GM19193 (cell line): ENCODE measurements around the gene TATDN2.

Source experiments
- POLR2A ChIP-seq: IDR thresholded peaks from 4 replicates; pipeline ENCODE4 v1.6.1; 2011; ENCODE audit not compliant: insufficient read depth, insufficient read length; ENCODE audit errors: extremely low read depth

TATDN2 gene

GRCh38 chr3:10289787-10290355, 41.6 kb downstream of the TATDN2 start:
- no peak for TF ChIP-seq POLR2A

- no peak for TF ChIP-seq POLR2A
Measured at GRCh38 chr3:10290481-10291176, 42.4 kb downstream of the TATDN2 start.

- no peak for TF ChIP-seq POLR2A
Measured at GRCh38 chr3:10291641-10292040, 43.4 kb downstream of the TATDN2 start.

GRCh38 chr3:10292505-10293419, 44.5 kb downstream of the TATDN2 start, which contains the start of gene GHRL:
Gene GHRL, minus strand, starts transcription at chr3:10292947. Its CDS starts 2,767 bp downstream, at chr3:10290180.
- TF ChIP-seq POLR2A = peak; percentile 57

GRCh38 chr3:10294030-10294586, 45.8 kb downstream of the TATDN2 start:
- TF ChIP-seq POLR2A = no peak

DNA sequence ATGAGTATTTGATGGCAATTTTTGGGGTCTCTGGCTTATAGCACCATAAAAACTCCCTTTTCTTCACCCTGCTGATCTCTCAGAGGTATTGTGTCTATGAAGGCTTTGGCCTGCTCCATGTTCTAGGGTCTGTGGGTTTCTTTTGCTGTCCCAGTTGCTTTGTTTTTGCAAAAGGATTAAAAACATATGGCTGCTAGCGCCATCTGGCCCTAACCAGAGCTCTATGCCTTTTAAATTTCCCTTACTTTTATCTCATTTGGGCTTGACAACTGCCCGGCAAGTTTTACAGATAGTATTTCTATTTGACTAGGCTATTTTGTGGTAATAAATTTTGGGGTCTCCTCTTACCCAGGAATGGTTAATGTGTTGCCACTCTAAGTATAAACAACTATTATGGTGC, 50.9 kb downstream of the TATDN2 start:
- TF ChIP-seq POLR2A = no peak

DNA sequence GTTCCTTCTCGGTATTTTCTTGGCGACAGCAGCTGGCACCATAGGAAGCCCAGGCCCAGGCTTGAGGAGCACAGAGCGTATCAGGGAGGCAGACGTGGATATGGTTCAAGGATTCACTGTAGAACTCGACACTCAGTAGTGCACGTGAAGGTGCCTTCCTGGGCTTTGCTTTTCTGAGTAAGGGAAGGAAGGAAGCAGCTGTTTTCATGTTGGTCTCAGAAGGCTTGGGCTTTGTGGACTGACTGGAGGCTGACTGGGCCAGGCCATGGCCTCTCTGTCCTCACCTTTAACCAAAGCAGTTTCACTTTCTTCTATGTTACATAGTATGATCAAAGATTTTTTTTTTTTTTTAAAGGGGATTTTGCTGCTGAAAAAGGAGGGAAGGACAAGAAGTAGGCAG, 51.4 kb downstream of the TATDN2 start:
- no peak for TF ChIP-seq POLR2A

DNA sequence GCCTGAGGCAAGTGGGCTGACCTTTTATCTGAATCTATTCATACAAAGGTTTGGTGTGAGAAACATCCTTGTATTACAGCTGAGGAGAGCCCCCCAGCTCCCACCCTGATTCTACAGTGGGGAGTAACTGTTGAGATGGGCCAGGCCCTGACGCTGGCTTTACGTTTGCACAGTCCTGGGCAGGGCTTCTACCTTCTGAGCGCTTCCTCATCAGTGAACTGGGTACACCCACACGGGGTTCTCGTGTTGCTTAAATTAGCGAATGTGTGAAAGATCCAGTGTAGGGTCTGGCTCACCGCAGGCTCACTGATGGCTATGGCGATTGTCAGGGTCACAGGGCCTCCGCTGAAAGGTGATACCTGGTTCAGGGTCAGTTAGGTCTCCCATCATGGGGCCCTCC, 51.8 kb downstream of the TATDN2 start:
- TF ChIP-seq POLR2A = no peak

- TF ChIP-seq POLR2A = no peak
Measured at GRCh38 chr3:10303105-10303504, 54.8 kb downstream of the TATDN2 start.

DNA sequence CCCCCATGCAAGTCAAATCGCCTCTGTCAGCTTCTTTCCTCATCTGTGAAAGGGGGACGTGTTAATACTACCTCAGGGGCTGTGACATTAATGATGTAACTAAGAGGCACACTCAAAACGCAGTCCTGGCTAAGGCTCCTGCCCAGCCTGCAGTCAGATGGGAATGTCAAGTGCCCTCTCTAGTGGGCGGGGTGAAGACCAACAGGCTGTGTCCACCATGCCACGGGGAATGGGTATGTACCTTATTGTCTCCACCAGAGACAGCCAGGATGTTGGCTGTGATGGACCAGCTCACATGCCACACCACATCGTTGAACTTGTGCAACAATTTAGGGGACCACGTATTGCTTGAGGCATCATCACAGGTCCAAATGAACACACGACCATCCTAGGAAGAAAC, 55.5 kb downstream of the TATDN2 start:
- no peak for TF ChIP-seq POLR2A

- no peak for TF ChIP-seq POLR2A
Measured at GRCh38 chr3:10304905-10305304, 56.6 kb downstream of the TATDN2 start.

DNA sequence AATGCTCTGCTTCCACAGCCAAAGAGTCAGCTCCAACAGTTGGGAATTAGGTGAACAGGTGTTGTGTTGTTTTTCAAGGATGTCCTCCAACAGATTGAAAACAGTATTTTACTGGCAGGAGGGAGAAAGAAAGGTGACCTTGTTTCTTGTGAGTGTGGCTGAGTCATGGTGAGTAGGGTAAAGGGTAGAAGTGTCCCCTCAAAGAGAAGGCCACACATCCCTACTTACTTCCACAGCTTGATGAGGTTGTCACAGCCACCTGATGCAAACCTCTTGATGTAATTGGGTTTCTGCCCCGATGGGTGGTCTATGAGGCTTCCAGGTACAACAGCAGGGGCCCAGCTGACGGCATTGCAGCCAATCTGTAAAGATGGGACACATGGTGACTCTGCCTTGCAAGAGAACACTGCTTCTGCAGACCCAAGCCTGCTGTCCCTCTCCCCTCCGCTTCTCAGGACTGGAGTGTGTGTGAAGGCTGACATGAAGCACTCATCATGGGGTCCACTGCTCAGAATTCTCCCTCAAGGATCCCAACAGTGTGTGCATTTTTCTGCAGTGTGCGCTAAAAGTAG, 57.2 kb downstream of the TATDN2 start:
- TF ChIP-seq POLR2A = no peak

DNA sequence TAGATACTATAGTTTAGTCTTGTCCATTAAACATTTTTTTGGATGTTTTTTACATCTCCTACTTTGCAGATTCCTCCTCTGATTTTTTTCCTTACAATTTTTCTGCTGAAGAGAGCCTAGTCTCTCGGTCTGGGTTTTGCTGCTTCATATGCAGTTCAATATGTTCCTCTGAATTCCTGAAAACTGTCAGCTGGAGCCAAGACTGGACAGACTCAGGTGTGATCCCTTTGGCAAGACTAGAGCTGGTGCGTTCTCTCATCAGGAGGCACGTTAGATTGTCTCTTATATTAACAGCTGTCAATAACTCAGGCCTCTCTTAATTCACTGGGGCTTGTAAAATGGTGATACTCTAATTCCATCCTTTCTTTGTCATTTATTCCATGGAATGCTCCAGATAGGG, 57.9 kb downstream of the TATDN2 start:
- no peak for TF ChIP-seq POLR2A

DNA sequence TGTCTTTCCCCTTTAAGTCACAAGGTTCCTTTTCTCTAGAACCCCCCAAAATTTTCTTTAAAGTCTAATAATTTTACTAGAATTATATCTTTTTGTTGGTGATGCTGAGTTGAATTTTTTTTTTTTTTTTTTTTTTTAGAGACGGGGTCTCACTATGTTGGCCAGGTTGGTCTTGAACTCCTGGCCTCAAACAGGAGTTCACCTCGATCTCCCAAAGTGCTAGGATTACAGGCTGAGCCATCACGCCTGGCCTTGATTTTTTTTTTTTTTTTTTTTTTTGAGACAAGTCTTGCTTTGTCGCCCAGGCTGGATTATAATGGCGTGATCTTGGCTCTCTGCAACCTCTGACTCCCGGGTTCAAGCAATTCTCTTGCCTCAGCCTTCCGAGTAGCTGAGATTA, 60.4 kb downstream of the TATDN2 start:
- TF ChIP-seq POLR2A = no peak

GRCh38 chr3:10309736-10310135, 61.5 kb downstream of the TATDN2 start:
- TF ChIP-seq POLR2A = no peak
